GM18498 (cell line): ENCODE measurements around the gene PROZ.

Experiments used
- ATAC-seq: cut with Tn5 transposase; IDR thresholded peaks from one replicate; pipeline ENCODE4 v1.9.1; 2021; ENCODE audit warnings: mild to moderate bottlenecking, moderate library complexity; ENCODE audit not compliant: unreplicated experiment

Gene PROZ

DNA sequence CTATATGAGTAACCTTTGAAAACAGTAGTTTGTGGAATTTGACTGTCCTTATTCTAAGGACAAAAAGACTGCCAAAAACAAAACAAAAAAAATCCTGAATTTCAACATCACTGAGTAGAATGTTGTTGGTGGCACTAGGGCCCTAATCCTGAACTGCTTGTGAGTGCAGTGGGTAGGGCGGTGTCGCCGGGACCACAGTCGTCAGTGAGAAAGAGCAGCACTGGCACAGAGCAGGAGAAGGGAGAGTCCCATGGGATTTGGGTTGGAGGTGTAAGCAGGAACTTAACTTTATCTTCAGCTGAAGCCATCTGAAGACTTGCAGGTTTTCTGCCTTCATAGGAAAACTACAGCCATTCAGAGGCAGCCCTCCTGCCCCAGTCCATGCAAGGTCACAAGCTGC lies 44.5 kb downstream of the PROZ start:
- ATAC-seq, result no peak

DNA sequence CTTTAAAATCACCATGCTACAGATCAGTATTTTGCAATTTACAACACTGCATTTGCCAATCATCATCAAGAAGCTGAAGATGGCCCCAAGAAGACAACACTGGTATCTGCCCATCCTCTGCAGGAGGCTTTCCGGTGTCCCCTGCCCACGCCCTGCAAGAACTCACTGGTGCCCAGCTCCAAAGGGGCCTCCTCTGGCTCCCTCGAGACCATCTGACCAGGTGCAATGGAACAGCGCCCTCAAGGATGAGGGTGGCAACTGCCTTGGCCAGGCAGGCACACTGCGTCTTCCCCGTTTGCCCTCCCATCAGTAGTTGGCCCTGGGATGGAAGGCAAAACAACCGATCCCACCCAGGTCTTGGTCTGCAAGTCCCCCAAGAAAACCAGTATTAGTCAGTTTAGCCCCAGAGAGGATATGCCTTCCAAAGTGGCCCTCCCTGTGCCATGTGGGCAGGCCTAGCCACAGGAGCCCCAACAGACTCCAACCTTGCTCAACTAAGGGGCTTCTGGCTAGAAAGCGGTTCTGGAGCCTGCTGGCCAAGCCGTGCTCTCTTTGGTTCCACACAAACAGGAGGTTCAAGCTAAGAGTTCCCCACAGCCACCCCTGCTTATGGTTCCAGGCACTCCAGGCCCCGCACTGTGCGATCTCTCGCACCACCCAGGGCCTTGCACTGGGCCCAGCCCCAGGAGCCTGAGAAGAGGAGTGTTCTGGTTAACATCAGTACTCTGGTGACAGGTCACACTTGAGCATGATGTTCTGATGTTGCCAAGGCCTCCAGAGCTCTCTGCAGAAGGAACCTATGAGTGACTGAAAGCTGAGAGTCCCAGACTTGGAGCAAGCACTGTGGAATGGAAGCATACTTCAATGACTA lies 45.3 kb downstream of the PROZ start:
- no peak for ATAC-seq

DNA sequence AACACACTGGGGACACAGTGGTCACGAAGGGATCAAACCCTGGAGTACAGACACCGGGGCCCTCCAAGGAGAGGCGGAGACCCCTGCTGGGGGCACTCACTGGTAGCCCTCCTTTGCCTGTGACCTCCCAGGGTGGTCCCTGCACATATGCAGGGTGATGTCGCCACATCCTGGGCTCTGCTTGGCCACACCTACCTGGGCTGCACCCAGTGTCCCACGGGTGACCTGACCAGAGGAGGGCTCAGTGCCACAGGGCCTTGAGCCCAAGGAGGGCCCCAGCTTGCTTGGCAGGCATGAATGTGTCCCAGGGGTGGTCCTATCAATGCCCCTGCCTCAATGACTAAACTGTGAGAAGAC lies 45.9 kb downstream of the PROZ start:
- ATAC-seq, result no peak

DNA sequence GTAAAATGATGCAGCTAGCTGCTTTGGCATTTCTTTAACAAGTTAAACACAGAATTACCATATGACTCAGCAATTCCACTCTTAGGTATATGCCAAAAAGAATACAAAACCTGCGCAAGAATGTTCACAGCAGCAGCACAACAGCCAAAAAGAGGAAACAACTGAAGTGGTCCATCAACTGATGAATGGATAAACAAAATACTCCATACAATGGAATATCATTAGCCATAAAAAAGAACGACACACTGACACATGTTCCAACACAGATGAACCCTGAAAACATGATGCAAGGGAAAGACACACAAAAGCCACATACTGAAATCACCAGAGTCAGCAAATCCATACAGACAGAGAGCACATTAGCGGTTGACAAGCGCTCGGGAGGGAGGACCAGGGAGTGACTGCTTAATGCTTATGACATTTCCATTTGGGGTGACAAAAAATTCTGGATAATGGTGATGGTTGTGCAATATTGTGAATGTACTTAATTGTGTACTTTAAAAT lies 47.0 kb downstream of the PROZ start:
- no peak for ATAC-seq

DNA sequence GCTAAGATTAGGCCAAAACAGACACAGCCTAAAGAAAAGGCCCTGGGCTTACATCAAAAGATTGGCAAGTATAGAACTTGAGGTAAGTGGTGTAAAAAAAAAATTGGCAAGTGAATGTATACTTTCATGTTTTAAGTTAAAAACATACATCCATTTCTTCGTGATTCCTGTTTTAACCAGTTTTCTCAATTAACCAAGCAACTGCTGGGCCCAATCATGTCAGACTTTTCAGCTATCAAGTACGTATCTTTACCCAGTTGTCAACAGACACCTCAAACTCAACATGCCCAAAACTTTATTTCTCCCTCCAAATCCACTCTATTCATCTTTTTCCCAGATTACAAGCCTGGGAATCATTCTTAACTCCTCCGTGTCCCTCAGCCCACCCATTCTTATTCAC lies 49.0 kb downstream of the PROZ start:
- no peak for ATAC-seq

DNA sequence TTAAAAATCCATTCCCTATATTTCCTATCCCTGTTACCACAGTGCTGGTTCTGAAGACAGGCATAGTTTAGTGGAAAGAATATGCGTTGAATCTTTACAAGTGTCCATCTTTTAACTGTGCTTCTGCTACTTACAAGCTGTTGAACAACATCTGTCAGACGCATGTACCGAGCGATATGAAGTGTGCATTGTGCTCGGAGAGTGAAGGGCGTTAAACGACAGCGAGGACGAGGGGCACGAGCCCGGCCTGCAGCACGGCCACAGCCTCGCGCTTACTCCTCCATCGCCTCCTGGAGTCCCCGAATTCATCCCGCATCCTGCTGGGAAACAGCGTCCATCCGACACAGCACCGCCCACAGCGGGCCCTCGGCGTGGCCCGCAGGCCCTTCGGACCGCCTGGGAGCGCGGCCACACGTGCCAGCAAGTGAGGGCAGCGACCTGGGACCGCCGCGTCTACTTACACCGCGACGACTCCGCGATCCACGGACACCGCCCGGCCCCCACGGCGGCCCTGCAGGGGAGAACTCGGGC lies 49.5 kb downstream of the PROZ start:
- peak; percentile 14 for ATAC-seq

DNA sequence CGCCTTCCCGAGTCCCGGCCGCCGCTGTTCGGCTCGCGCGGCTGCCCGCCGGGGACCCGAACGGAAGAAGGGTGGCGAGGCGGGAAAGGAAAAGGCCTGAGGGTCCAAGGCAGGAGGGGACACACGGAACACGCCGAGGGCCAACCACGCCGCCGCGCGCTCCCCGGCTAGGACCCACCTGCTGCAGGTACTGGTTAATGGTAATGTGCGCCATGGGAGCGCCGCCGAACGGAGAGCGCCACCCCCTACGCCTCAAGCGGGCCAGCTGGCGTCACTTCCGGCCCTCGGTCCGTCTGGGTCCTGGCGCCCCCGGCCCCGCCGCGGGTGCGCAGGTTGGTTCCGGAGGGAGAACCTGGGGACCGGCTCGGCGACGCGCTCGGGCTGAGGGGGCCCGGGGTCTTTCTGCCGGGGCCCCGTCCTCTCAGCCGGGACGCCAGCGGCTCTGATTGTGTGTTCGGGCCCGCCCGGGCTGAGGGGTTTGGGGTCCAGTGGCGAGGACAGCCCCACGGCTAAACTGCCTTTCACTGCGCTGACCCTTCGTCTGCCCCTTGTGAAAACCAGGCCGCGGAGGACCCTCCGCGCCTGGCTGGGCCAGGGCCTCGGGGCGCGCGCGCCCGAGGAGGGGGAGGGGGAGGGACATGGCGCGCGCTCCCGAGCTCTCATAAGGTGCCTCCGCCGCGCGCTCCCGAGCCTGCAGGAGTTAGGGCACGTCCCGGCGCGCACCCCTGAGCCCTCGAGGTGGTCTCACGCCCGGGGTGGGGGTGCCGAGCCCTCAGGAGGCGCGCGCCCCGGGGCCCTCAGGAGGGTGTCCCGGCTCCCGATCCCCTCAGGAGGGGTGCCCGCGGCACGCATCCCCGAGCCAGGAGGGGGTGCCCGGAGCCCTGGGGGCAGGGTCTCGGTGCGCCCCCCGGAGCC lies 50.2 kb downstream of the PROZ start, which contains the start of gene PCID2:
Gene PCID2 (minus strand): TSS at position 249 of the 915 bp plus-strand sequence. CDS start 35 bp downstream, at position 214.
- peak; percentile 74 for ATAC-seq

DNA sequence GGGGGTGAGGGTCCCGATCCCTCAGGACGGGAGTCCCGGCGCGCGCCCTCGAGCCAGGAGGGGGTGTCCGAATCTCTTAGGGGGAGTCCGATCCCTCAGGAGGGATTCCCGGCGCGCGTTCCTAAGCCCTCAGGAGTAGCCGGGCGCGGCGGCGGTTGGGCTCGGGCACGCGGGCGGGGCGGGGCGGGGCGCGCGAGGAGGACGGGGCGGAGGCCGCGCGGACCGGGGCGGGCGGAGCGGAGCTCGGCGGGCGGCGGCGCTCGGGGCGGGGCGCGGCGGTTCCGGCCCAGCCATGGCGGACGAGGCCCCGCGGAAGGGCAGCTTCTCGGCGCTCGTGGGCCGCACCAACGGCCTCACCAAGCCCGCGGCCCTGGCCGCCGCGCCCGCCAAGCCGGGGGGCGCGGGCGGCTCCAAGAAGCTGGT lies 50.9 kb downstream of the PROZ start, which contains the start of gene CUL4A:
Gene CUL4A (plus strand): TSS at position 278 of the 423 bp plus-strand sequence. CDS start 15 bp downstream, at position 293.
- ATAC-seq, result peak; percentile 46

DNA sequence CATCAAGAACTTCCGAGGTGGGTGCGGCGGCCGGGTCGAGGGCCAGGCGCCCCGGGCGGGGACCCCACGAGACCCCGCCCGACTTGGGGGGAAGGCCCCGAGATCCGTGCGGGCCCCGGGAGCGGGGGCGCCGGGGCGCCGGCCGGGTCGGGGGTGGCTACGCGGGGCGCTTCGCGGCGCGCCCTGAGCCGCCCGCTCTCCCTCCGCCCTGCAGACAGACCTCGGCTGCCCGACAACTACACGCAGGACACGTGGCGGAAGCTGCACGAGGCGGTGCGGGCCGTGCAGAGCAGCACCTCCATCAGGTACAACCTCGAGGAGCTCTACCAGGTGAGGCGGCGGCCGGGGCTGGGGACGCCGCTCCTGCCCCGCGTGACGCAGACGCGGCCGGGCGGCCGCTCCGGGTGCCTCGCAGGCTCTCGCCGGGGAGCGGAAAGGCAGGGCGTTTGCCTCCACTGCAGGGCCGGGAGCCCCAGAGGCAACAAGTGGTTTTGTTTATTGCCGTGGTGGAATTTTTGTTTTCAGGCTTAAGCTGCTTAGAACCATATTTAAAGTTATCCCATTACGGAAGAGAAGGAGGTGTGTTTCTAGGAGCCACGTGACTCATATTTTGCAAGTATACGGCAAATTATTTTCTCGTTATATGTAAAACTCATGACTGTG lies 51.4 kb downstream of the PROZ start:
- peak; percentile 47 for ATAC-seq

DNA sequence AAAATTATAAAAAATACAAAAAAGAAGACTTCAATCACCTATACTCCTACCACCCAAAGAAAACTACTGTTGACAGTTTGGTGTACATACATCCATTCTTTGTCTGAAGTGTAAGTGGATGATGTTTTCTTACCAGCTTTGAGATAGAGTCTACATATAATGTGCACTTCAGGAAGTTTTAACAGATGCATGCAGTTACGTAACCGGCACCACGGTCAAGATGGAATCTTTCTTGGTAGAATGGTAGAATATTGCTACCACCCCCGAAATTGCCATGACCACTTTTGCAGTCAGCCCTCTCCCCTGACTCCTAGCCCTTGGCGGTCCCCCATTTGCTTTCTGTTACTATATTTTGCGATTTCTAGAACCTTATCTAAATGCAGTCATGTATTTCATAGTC lies 52.4 kb downstream of the PROZ start:
- ATAC-seq, result no peak

DNA sequence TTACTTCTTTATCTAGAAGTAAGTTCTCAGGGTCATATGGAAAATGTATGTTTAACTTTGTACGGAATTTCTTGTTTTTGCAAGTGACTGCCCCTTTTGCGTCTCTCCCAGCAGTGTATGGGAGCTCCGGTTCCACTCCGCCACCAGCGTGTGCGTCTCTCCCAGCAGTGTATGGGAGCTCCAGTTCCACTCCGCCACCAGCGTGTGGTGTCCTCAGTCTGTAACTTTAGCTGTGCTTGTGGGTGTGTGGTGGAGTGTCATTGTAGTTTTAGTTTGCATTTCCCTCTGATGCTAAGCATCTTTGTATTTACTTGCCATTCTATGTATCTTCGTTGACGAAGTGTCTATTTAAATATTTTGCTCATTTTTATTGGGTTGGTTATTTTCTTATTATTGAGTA lies 53.3 kb downstream of the PROZ start:
- no peak for ATAC-seq

DNA sequence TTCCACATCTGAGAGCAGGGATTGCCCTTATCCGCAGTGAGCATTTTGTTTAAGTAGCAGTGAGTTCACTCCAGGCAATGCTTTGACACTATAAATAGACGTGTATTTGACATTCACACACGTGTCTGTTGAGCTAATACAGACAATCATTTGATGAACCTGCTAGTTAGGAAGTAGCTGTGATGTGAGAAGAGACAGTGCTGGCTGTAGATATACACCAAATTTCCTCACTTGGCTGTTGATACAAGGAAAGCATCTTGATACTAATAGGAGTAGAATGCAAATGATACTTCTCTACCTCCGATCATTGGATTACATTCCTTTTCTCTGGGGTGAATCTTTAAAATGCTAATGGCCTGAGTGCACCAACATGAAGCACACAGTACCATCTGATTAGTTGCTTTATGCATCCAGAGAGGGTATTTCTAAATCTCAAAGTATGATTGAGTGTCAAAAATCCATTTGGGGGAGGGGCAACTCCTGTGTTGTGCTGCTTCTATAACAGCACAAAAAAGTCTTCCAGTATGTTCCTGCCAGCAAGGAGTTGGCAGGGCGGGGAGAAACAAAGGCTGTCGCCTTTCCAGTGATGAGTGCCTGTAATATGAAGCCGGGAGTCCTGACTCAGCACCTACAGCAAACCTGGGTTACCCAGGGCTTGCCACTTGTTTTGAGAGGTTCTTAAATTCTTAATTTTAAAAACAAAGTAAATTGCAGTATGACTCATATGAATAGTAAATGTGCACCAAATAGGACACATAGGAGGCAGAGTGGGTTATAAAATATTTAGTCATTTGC lies 58.0 kb downstream of the PROZ start:
- ATAC-seq, result no peak

DNA sequence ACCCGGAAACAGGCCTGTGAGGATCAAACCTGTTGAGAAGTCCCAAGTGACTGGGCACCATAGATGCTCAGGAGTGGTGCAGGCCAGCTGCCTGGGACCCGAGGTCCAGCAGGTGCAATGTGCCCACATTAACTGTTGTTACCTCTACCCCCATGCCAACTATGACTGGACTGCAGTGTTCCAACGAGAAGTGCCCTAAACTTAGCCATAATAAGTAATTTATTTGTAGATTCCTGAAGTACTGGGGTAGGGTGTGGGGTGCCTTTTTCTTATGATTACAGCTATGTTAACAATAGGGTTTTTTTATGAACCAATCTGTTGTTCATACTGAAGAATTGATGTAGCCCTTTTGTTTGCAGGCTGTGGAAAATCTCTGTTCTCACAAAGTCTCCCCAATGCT lies 60.1 kb downstream of the PROZ start:
- ATAC-seq, result no peak

DNA sequence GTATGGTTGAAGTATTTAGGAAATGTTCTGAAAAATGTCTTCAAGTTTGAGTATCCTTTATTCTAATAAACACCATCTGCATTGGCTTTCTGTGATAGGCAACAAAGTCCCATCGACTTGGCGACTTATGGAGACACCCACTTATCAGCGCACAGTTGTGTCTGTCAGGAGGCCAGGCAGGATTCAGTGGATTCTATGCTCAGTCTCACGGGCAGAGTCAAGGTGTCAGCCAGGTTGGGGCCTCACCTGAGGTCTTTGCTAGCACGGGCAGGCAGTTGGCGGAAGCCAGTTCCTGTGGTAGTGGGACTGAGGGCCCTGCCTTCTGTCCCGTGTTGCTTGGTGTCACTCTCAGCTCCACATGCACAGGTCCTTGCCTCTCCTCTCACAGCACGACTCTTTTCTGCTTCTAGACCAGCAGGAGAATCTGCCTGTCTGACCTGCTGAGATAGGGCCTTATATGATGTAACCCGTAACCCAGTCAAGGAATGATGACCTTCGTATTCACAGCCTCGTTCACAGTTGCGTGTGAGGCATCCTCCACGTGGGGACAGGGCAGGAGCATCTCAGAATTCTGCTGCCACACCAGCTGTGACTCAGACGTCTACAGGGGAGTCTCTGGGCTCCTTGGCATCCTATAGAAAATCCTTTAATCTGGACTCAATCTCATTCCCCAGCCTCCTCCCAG lies 61.0 kb downstream of the PROZ start:
- no peak for ATAC-seq

DNA sequence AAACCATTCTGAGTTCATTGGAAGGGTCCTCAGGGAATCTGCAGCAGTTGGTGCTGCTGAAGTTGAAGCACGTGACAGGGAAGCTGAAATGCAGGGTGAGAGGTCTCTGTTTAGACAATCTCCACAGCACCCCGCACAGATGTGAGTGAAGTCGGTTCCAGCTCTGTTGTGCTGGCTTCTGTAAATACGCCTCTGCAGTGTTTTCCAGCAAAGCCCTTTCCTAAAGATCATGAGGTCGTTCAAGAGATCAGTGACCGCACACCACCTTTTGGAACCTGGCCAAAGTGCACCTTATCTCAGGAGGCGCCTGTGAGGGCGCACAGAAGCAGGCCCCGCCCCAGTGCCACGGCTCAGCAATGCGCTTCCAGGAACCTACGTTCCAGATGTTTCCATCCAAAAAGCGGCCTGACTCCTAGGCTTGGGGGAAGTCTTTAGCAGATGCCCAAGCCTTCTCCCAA lies 61.7 kb downstream of the PROZ start:
- no peak for ATAC-seq

DNA sequence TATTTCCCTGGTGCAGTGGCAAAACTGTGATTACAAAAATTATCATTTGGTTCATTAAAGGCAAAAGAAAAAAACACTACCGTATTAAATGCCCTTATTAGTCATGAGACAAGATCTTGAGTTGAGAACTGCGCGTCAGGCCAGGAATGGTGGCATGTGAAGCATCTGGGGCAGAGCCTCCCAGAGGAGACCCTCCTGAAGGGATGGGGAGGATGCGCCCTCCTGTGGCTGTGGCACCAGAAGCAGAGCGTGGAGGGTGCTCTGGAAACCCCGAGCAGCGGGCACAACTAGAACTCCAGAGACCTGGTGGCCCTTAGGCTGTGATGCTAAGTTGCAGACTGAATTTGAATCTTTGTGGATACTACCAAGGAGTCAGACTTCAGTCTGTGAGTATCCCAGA lies 62.4 kb downstream of the PROZ start:
- no peak for ATAC-seq
